Measurements from ENCODE around the gene TRIM9. TPM values are rescaled to one million over a fixed set of nuclear protein-coding genes. Genes with fewer than 3 reads are reported as not detected.

TRIM9 gene
- polyA plus RNA-seq, 1 experiment = 0.06 TPM

DNA sequence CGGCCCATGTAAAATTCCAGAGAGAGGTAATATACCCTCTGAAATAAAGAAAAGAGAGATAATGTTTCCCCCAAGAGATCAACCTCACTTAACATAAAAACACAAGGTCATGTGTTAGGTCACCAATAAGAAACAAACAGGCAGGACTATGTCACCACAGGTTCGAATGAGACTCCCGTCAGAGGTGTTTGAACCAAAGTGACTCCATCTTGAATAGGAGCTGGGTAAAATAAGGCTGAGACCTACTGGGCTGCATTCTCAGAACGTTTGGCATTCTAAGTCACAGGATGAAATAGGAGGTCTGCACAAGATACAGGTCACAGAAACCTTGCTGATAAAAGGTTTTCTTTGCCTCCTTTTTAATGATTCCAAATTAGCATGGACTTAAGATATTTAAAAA is 157.1 kb downstream of the TRIM9 start:
- CTCF ChIA-PET = no interaction called here

GRCh38 chr14:50937325-50937724 is 157.6 kb downstream of the TRIM9 start:
- ChIA-PET POLR2A (interaction anchor here (0.7 kb wide), 1 partner anchor 110 kb away, joined by 3 read pairs; no protein-coding TSS in a partner anchor), CTCF (interaction anchor here (1.2 kb wide), 1 partner anchor 337 kb away, joined by 3 read pairs; no protein-coding TSS in a partner anchor)
- Histone ChIP-seq H3K27ac (ENCODE audit: low read depth, low read length) (no peak overlapping the region), H3K27me3 (ENCODE audit: control insufficient read depth, insufficient read depth, low read length) (no peaks in the 10 kb centered on the region), H3K4me3 (ENCODE audit: low read depth, low read length) (no peak overlapping the region), H3K9me3 (ENCODE audit: control insufficient read depth, insufficient read depth, low read length) (no peaks in the 10 kb centered on the region)
- TF ChIP-seq CTCF (IDR thresholded peaks at IDR 0.05; ENCODE audit: low read depth, low read length) = no peak
- DNase-seq (ENCODE audit: low read depth, low spot score) = no peak

More for the DNA sequence above, 157.1 kb downstream of the TRIM9 start:
- H3K4me3 ChIP-seq (ENCODE audit: low read depth, low read length) = no peak overlapping the region
- TF ChIP-seq CTCF (IDR thresholded peaks at IDR 0.05; ENCODE audit: low read depth, low read length) = no peak
- H3K9me3 ChIP-seq (ENCODE audit: control insufficient read depth, insufficient read depth, low read length) = no peaks in the 10 kb centered on the region
- no peaks in the 10 kb centered on the region for H3K27me3 ChIP-seq (ENCODE audit: control insufficient read depth, insufficient read depth, low read length)
- POLR2A ChIA-PET = no interaction called here
- no peak for DNase-seq (ENCODE audit: low read depth, low spot score)
- no peak overlapping the region for H3K27ac ChIP-seq (ENCODE audit: low read depth, low read length)

DNA sequence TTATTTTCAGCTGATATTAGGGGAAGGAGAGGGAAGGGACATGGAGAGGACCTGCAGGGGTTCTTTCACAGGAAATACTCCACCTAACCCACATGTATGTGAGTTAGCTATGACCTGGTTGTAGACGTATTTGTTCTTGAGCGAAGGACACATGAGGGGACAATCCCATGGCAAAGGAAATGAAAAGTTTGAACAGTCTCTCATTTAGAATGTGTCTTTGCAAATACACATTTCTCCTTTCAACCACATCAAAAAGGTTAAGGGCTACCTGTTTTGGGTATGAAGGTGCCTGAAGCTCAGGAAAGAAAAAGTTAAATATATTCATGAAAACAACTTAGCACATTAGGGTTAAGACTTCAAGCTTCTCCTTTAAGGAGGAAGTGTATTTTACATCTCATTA is 158.0 kb downstream of the TRIM9 start:
- H3K27ac ChIP-seq (ENCODE audit: low read depth, low read length) = no peak overlapping the region
- no peaks in the 10 kb centered on the region for H3K27me3 ChIP-seq (ENCODE audit: control insufficient read depth, insufficient read depth, low read length)
- POLR2A ChIA-PET = interaction anchor here (0.7 kb wide), 1 partner anchor 109 kb away, joined by 3 read pairs; no protein-coding TSS in a partner anchor
- CTCF ChIA-PET = interaction anchor here (1.2 kb wide), 1 partner anchor 336 kb away, joined by 3 read pairs; no protein-coding TSS in a partner anchor
- no peak for DNase-seq (ENCODE audit: low read depth, low spot score)
- H3K9me3 ChIP-seq (ENCODE audit: control insufficient read depth, insufficient read depth, low read length) = no peaks in the 10 kb centered on the region
- TF ChIP-seq CTCF (IDR thresholded peaks at IDR 0.05; ENCODE audit: low read depth, low read length) = no peak
- H3K4me3 ChIP-seq (ENCODE audit: low read depth, low read length) = no peak overlapping the region

- H3K27ac ChIP-seq (ENCODE audit: low read depth, low read length) = no peak overlapping the region
- H3K9me3 ChIP-seq (ENCODE audit: control insufficient read depth, insufficient read depth, low read length) = no peaks in the 10 kb centered on the region
- TF ChIP-seq CTCF (IDR thresholded peaks at IDR 0.05; ENCODE audit: low read depth, low read length) = no peak
- H3K27me3 ChIP-seq (ENCODE audit: control insufficient read depth, insufficient read depth, low read length) = no peaks in the 10 kb centered on the region
- DNase-seq (ENCODE audit: low read depth, low spot score) = no peak
- ChIA-PET POLR2A (no interaction called here), CTCF (no interaction called here)
- no peak overlapping the region for H3K4me3 ChIP-seq (ENCODE audit: low read depth, low read length)
Observed at GRCh38 chr14:50936016-50936340, 158.9 kb downstream of the TRIM9 start.

- ChIA-PET POLR2A (no interaction called here), CTCF (no interaction called here)
- TF ChIP-seq CTCF (IDR thresholded peaks at IDR 0.05; ENCODE audit: low read depth, low read length) = no peak
- Histone ChIP-seq H3K27me3 (ENCODE audit: control insufficient read depth, insufficient read depth, low read length) (no peaks in the 10 kb centered on the region), H3K4me3 (ENCODE audit: low read depth, low read length) (no peak overlapping the region), H3K9me3 (ENCODE audit: control insufficient read depth, insufficient read depth, low read length) (no peaks in the 10 kb centered on the region), H3K27ac (ENCODE audit: low read depth, low read length) (no peak overlapping the region)
- no peak for DNase-seq (ENCODE audit: low read depth, low spot score)
Observed at GRCh38 chr14:50935126-50936015, 159.5 kb downstream of the TRIM9 start.

Data from AG04450 (cell line).